H1 (cell line): ENCODE results near the gene LOXL1. TPM values are rescaled to one million over a fixed set of nuclear protein-coding genes. Genes with fewer than 3 reads are reported as not detected.

Experiments used
- CTCF ChIA-PET: fragments of 300-600 bp; sonication (Branson Sonifier 250); formaldehyde crosslinking; loops from one replicate; lab custom pipeline; 2021; ENCODE audit not compliant: partially characterized antibody; lab: Charles Lee
- POLR2A ChIA-PET: fragments of 300-600 bp; sonication (Branson Sonifier 250); formaldehyde crosslinking; loops from one replicate; lab custom pipeline; 2021; ENCODE audit warnings: inconsistent platforms; ENCODE audit not compliant: partially characterized antibody; lab: Charles Lee
- DNase-seq, 2 experiments: peaks; one replicate each; pipeline versions ENCODE4 v3.0.0 to v3.0.0-alpha.2; 2010 to 2022; ENCODE audit warnings: low spot score in 2 of 2, low read depth in 1 of 2, mixed read lengths in 1 of 2
- FAIRE-seq: peaks from 2 replicates; lab custom pipeline; 2011; peaks lifted over from hg19 to GRCh38; lab: Jason Lieb, UNC
- H2AFZ ChIP-seq: 2 replicates; pipeline ENCODE4 v1.8.1; 2012; ENCODE audit warnings: low read length, inconsistent platforms
- H2AK5ac ChIP-seq: 2 replicates; pipeline ENCODE4 v1.6.1; 2013; ENCODE audit warnings: low read depth, low read length
- H2BK120ac ChIP-seq: replicated peaks from 2 replicates; pipeline ENCODE3; 2013; ENCODE audit warnings: low read depth, low read length, inconsistent platforms
- H2BK12ac ChIP-seq: 2 replicates; pipeline ENCODE4 v1.6.1; 2013; ENCODE audit warnings: low read depth, low read length
- H2BK15ac ChIP-seq: 2 replicates; pipeline ENCODE4 v1.6.1; 2013; ENCODE audit warnings: low read length
- H2BK20ac ChIP-seq: 2 replicates; pipeline ENCODE4 v1.6.1; 2013; ENCODE audit warnings: low read length
- H2BK5ac ChIP-seq: 2 replicates; pipeline ENCODE4 v1.6.1; 2013; ENCODE audit warnings: low read depth, low read length
- H3K14ac ChIP-seq: 2 replicates; pipeline ENCODE4 v1.6.1; 2013; ENCODE audit warnings: inconsistent platforms; ENCODE audit not compliant: insufficient read length
- H3K18ac ChIP-seq: 2 replicates; pipeline ENCODE4 v1.6.1; 2013; ENCODE audit warnings: low read length; ENCODE audit errors: extremely low read depth
- H3K23ac ChIP-seq: 2 replicates; pipeline ENCODE4 v1.6.1; 2013; ENCODE audit warnings: inconsistent platforms; ENCODE audit not compliant: insufficient read length
- H3K23me2 ChIP-seq: 2 replicates; pipeline ENCODE4 v1.6.1; 2013; ENCODE audit warnings: low read depth, low read length
- H3K27ac ChIP-seq: 2 replicates; pipeline ENCODE4 v1.6.1; 2011; ENCODE audit warnings: low read depth, low read length, inconsistent platforms
- H3K27me3 ChIP-seq, 4 experiments: replicated peaks in 1 of 4; 1 replicate in 1 of 4; 2 replicates in 3 of 4; pipeline versions ENCODE4 v1.6.1 to v1.8.1; 2011 to 2013; ENCODE audit warnings: low read length in 3 of 4, mild to moderate bottlenecking in 3 of 4, inconsistent platforms in 2 of 4, mixed read lengths in 2 of 4, moderate library complexity in 1 of 4; ENCODE audit not compliant: control insufficient read depth in 3 of 4, insufficient read depth in 3 of 4; ENCODE audit errors: extremely low read depth in 1 of 4
- H3K36me3 ChIP-seq, 4 experiments: 2 replicates each; pipeline versions ENCODE4 v1.6.1 to v1.8.1; 2011 to 2013; ENCODE audit warnings: mild to moderate bottlenecking in 4 of 4, low read length in 3 of 4, moderate library complexity in 2 of 4, control low read depth in 1 of 4, inconsistent platforms in 1 of 4; ENCODE audit not compliant: insufficient read depth in 4 of 4, control insufficient read depth in 2 of 4
- H3K4ac ChIP-seq: replicated peaks from 2 replicates; pipeline ENCODE3; 2013; ENCODE audit warnings: low read length, low read depth, mixed read lengths, inconsistent platforms; ENCODE audit not compliant: insufficient read length
- H3K4me1 ChIP-seq, 4 experiments: replicated peaks in 1 of 4; 1 replicate in 1 of 4; 2 replicates in 3 of 4; pipeline versions ENCODE4 v1.6.1 to v1.8.1; 2011 to 2013; ENCODE audit warnings: low read length in 3 of 4, inconsistent platforms in 2 of 4, mixed read lengths in 1 of 4; ENCODE audit not compliant: insufficient read depth in 4 of 4, control insufficient read depth in 3 of 4
- H3K4me2 ChIP-seq, 2 experiments: 2 replicates each; pipeline versions ENCODE4 v1.6.1 to v1.8.1; 2011 to 2013; ENCODE audit warnings: low read depth in 2 of 2, low read length in 2 of 2, control low read depth in 1 of 2, inconsistent platforms in 1 of 2, mild to moderate bottlenecking in 1 of 2; ENCODE audit not compliant: insufficient read depth in 1 of 2
- H3K4me3 ChIP-seq, 4 experiments: fragments of 200-600, 300-600 bp in 1 of 4; sonication (generic), shearing (Covaris generic), sonication (Bioruptor Twin) in 1 of 4; 2 replicates each; pipeline versions ENCODE4 v1.5.1 to v1.8.1; 2011 to 2016; ENCODE audit warnings: low read length in 4 of 4, low read depth in 3 of 4, control low read depth in 2 of 4, inconsistent platforms in 2 of 4, mild to moderate bottlenecking in 2 of 4, mixed read lengths in 1 of 4, moderate library complexity in 1 of 4; ENCODE audit not compliant: insufficient read depth in 2 of 4; ENCODE audit errors: extremely low read depth in 1 of 4
- H3K56ac ChIP-seq: replicated peaks from 2 replicates; pipeline ENCODE3; 2013; ENCODE audit warnings: low read depth, mild to moderate bottlenecking, mixed read lengths, low read length, inconsistent platforms; ENCODE audit not compliant: insufficient read length
- H3K79me1 ChIP-seq: 2 replicates; pipeline ENCODE4 v1.6.1; 2013; ENCODE audit warnings: low read depth, low read length, control low read depth
- H3K79me2 ChIP-seq, 2 experiments: 2 replicates each; pipeline versions ENCODE4 v1.6.1 to v1.8.1; 2012 to 2013; ENCODE audit warnings: low read length in 2 of 2, mild to moderate bottlenecking in 2 of 2, inconsistent platforms in 1 of 2; ENCODE audit not compliant: insufficient read depth in 2 of 2, control insufficient read depth in 1 of 2
- H3K9ac ChIP-seq, 4 experiments: replicated peaks in 1 of 4; 1 replicate in 1 of 4; 2 replicates in 3 of 4; pipeline versions ENCODE4 v1.6.1 to v1.8.1; 2011 to 2013; ENCODE audit warnings: low read depth in 3 of 4, low read length in 3 of 4, control low read depth in 2 of 4, mild to moderate bottlenecking in 2 of 4, moderate library complexity in 2 of 4, inconsistent platforms in 1 of 4; ENCODE audit errors: extremely low read depth in 1 of 4
- H3K9me3 ChIP-seq, 2 experiments: 2 replicates each; pipeline versions ENCODE4 v1.6.1 to v1.8.1; 2012 to 2013; ENCODE audit warnings: mild to moderate bottlenecking in 2 of 2, moderate library complexity in 2 of 2, control low read depth in 1 of 2, inconsistent platforms in 1 of 2, low read depth in 1 of 2, low read length in 1 of 2, mixed read lengths in 1 of 2; ENCODE audit not compliant: insufficient read depth in 2 of 2
- H4K20me1 ChIP-seq, 2 experiments: replicated peaks in 1 of 2; 2 replicates each; pipeline versions ENCODE3 to v1.8.1; 2011 to 2013; ENCODE audit warnings: inconsistent platforms in 2 of 2, low read length in 2 of 2, mild to moderate bottlenecking in 1 of 2; ENCODE audit not compliant: insufficient read depth in 2 of 2, control insufficient read depth in 1 of 2
- H4K5ac ChIP-seq: 2 replicates; pipeline ENCODE4 v1.6.1; 2013; ENCODE audit warnings: low read length, low read depth, mixed read lengths, inconsistent platforms; ENCODE audit not compliant: insufficient read length
- H4K8ac ChIP-seq: 2 replicates; pipeline ENCODE4 v1.8.0; 2013; ENCODE audit warnings: mild to moderate bottlenecking, moderate library complexity, low read length, inconsistent platforms; ENCODE audit not compliant: insufficient read depth; ENCODE audit errors: extremely low read depth
- H4K91ac ChIP-seq: replicated peaks from 2 replicates; pipeline ENCODE3; 2013; ENCODE audit warnings: low read length, mixed read lengths, inconsistent platforms; ENCODE audit not compliant: insufficient read length
- BACH1 ChIP-seq: IDR thresholded peaks from 2 replicates; pipeline ENCODE4 v1.6.1; 2012; ENCODE audit warnings: low read length, improper control_type of control experiment
- BCL11A ChIP-seq, 2 experiments: IDR thresholded peaks; one replicate each; pipeline ENCODE4 v1.6.1; 2011; ENCODE audit warnings: low read depth in 2 of 2, low read length in 2 of 2, mild to moderate bottlenecking in 2 of 2
- CHD2 ChIP-seq: IDR thresholded peaks from 2 replicates; pipeline ENCODE4 v1.6.1; 2012; ENCODE audit warnings: low read length, improper control_type of control experiment
- CTCF ChIP-seq, 3 experiments: IDR thresholded peaks; 1 replicate in 2 of 3; 2 replicates in 1 of 3; pipeline versions ENCODE4 v1.5.1 to v1.6.1; 2011; ENCODE audit warnings: low read length in 3 of 3, mild to moderate bottlenecking in 3 of 3, inconsistent platforms in 2 of 3, low read depth in 1 of 3, moderate library complexity in 1 of 3; ENCODE audit not compliant: insufficient read depth in 1 of 3; ENCODE audit errors: control extremely low read depth in 1 of 3
- JUN ChIP-seq: IDR thresholded peaks from 2 replicates; pipeline ENCODE4 v1.6.1; 2011; ENCODE audit warnings: low read depth, mild to moderate bottlenecking, improper control_type of control experiment, low read length
- POLR2A ChIP-seq, 2 experiments: IDR thresholded peaks; 1 replicate in 1 of 2; 2 replicates in 1 of 2; pipeline ENCODE4 v1.6.1; 2011; ENCODE audit warnings: low read depth in 2 of 2, low read length in 2 of 2, mild to moderate bottlenecking in 2 of 2; ENCODE audit errors: control extremely low read depth in 1 of 2
- RFX5 ChIP-seq: IDR thresholded peaks from 2 replicates; pipeline ENCODE4 v1.6.1; 2011; ENCODE audit warnings: low read depth, low read length, improper control_type of control experiment, borderline replicate concordance
- SP1 ChIP-seq: IDR thresholded peaks from 2 replicates; pipeline ENCODE4 v1.6.1; 2011; ENCODE audit warnings: low read depth, low read length
- SP2 ChIP-seq: IDR thresholded peaks from 2 replicates; pipeline ENCODE4 v1.6.1; 2012; ENCODE audit warnings: mild to moderate bottlenecking, low read length, inconsistent platforms
- USF2 ChIP-seq: IDR thresholded peaks from 2 replicates; pipeline ENCODE4 v1.6.1; 2011; ENCODE audit warnings: low read length, improper control_type of control experiment
- ZNF274 ChIP-seq: IDR thresholded peaks from 2 replicates; pipeline ENCODE4 v1.7.0; 2012; ENCODE audit warnings: low read length, borderline replicate concordance; ENCODE audit errors: extremely low read depth
- WGBS, 2 experiments: shearing (Covaris generic) in 1 of 2; methylation state at CpG; one replicate each; pipeline versions ENCODE4 v1.1.6 to v1.1.7; 2013 to 2015; ENCODE audit warnings: low lambda C conversion rate in 2 of 2, mixed read lengths in 2 of 2, inconsistent platforms in 1 of 2, low coverage in 1 of 2, missing lambda C conversion rate in 1 of 2; ENCODE audit not compliant: insufficient replicate concordance in 2 of 2, insufficient coverage in 1 of 2, insufficient read length in 1 of 2; ENCODE audit errors: extremely low coverage in 1 of 2, missing lambda C conversion rate in 1 of 2; 5-methylcytosine and 5-hydroxymethylcytosine counted together
- polyA plus RNA-seq, 7 experiments: library from polyadenylated mRNA; depleted of rRNA in 3 of 7; stranded (reverse) in 5 of 7; unstranded in 2 of 7; fragments of >200 nt in 5 of 7; fragments of 200-250 nt in 2 of 7; gene quantifications; 1 replicate in 5 of 7; 2 replicates in 1 of 7; 4 replicates in 1 of 7; pipeline versions ENCODE4 v1.2.1 to v1.2.3, GENCODE V29; 2011 to 2013; ENCODE audit warnings: missing spikeins in 2 of 7, mixed read lengths in 2 of 7
- total RNA-seq: library from RNA; stranded (reverse); fragmentation: NEBNext Ultra II Directional; extraction: Animal tissue kit (Norgen Biotek cat#: 25700); gene quantifications from 2 replicates; pipeline ENCODE4 v1.2.1, GENCODE V29; 2021

Gene LOXL1
- total and polyA plus RNA-seq, 2 of the 8 experiments (the other 6 are each of a cell fraction or from before 2014, with no cell fraction given), result 8.1 to 14.4 TPM

GRCh38 chr15:73908822-73909122, 17.5 kb upstream of the LOXL1 start:
- H4K91ac ChIP-seq, result no peak overlapping the region
- H3K23ac ChIP-seq, result no peak overlapping the region
- H3K79me2 ChIP-seq, result no peaks in the 10 kb centered on the region
- no peaks in the 10 kb centered on the region for H4K20me1 ChIP-seq
- no peak overlapping the region for H3K9ac ChIP-seq
- H2BK20ac ChIP-seq, result no peak overlapping the region
- H3K4ac ChIP-seq, result no peak overlapping the region
- ChIA-PET CTCF (interaction anchor here (0.7 to 8.5 kb wide), 24 partner anchors 9 to 584 kb away, joined by 3 to 167 read pairs (median 4); partner anchors contain the start of genes LOXL1 and TBC1D21), POLR2A (interaction anchor here (1.0 to 1.4 kb wide), 3 partner anchors 17 to 24 kb away, joined by 3 read pairs; no protein-coding TSS in a partner anchor)
- H4K8ac ChIP-seq, result no peak overlapping the region
- H3K4me3 ChIP-seq, result no peak overlapping the region
- no peaks in the 10 kb centered on the region for H3K23me2 ChIP-seq
- no peaks in the 10 kb centered on the region for H3K36me3 ChIP-seq
- no peak overlapping the region for H4K5ac ChIP-seq
- no peak overlapping the region for H2AFZ ChIP-seq
- H3K27me3 ChIP-seq, result no peaks in the 10 kb centered on the region
- peaks cover 0 to 5% (median 0%) of the 10 kb centered on the region in 4 experiments; a peak in 1 of 7 replicates for H3K4me1 ChIP-seq
- no peak overlapping the region for H3K56ac ChIP-seq
- H3K9me3 ChIP-seq, result no peaks in the 10 kb centered on the region
- no peak overlapping the region for H3K18ac ChIP-seq
- H2BK12ac ChIP-seq, result no peak overlapping the region
- no peak overlapping the region for H2BK15ac ChIP-seq
- no peak overlapping the region for H2BK5ac ChIP-seq
- no peak for FAIRE-seq
- no peaks in the 10 kb centered on the region for H3K79me1 ChIP-seq
- no peak overlapping the region for H3K4me2 ChIP-seq
- no peak for DNase-seq
- H3K14ac ChIP-seq, result no peak overlapping the region
- H2AK5ac ChIP-seq, result no peak overlapping the region
- H2BK120ac ChIP-seq, result no peak overlapping the region
- WGBS, 2 experiments, result 82% methylated on average over 2 of the region's 2 CpGs; no CpG with 5 or more reads in 1 of the 2 experiments
- no peak overlapping the region for H3K27ac ChIP-seq
- no peak for TF ChIP-seq BACH1
- TF ChIP-seq USF2, result no peak
- TF ChIP-seq SP2, result no peak
- TF ChIP-seq POLR2A (IDR thresholded peaks at IDR 0.05; ENCODE audit: control extremely low read depth in 1 of 2, low read depth in 2 of 2, low read length in 2 of 2), result no peak
- TF ChIP-seq ZNF274, result no peak
- TF ChIP-seq CHD2, result no peak
- no peak for TF ChIP-seq JUN
- TF ChIP-seq BCL11A (IDR thresholded peaks at IDR 0.05; ENCODE audit: low read depth in 2 of 2, low read length in 2 of 2), result no peak
- no peak for TF ChIP-seq SP1
- no peak for TF ChIP-seq CTCF (IDR thresholded peaks at IDR 0.05; ENCODE audit: control extremely low read depth in 1 of 3, insufficient read depth in 1 of 3, low read depth in 1 of 3, low read length in 3 of 3)
- no peak for TF ChIP-seq RFX5
